Esophagus muscularis mucosa (tissue), 4 donors: ENCODE data around the gene SLCO3A1. TPM values are rescaled to one million over a fixed set of nuclear protein-coding genes. Genes with fewer than 3 reads are reported as not detected.

Source experiments
- DNase-seq: peaks from one replicate; pipeline ENCODE4 v3.0.0-alpha.2; 2017; ENCODE audit errors: extremely low spot score
- H3K27ac ChIP-seq, 4 donors: fragments of 200-600 bp; sonication (generic); replicated peaks in 1 of 4; 1 replicate in 3 of 4; 2 replicates in 1 of 4; pipeline ENCODE4 v1.5.1; 2016 to 2019; ENCODE audit warnings: mild to moderate bottlenecking in 1 of 4
- H3K27me3 ChIP-seq, 4 donors: fragments of 200-600 bp; sonication (generic); one replicate each; pipeline versions ENCODE4 v1.5.1 to v1.6.0; 2016 to 2019
- H3K36me3 ChIP-seq, 4 donors: fragments of 200-600 bp; sonication (generic); one replicate each; pipeline ENCODE4 v1.5.1; 2016 to 2019
- H3K4me1 ChIP-seq, 4 donors: fragments of 200-600 bp; sonication (generic); one replicate each; pipeline ENCODE4 v1.5.1; 2016 to 2019
- H3K4me3 ChIP-seq, 4 donors: fragments of 200-600 bp; sonication (generic); 1 replicate in 2 of 4; 2 replicates in 2 of 4; pipeline ENCODE4 v1.5.1; 2016 to 2019; ENCODE audit warnings: mild to moderate bottlenecking in 4 of 4, moderate library complexity in 1 of 4
- H3K9me3 ChIP-seq, 4 donors: fragments of 200-600 bp; sonication (generic); 1 replicate in 3 of 4; 2 replicates in 1 of 4; pipeline ENCODE4 v1.5.1; 2016 to 2019
- EP300 ChIP-seq: sonication (generic); formaldehyde crosslinking; IDR thresholded peaks from one replicate; pipeline ENCODE4 v1.6.1; 2017; ENCODE audit warnings: antibody characterized with exemption
- POLR2A ChIP-seq: fragments of 450-650 bp; IDR thresholded peaks from one replicate; pipeline ENCODE4 v1.6.1; 2017; ENCODE audit warnings: antibody characterized with exemption, moderate library complexity, mild to moderate bottlenecking, low read depth
- POLR2AphosphoS5 ChIP-seq, 2 donors: sonication (generic); formaldehyde crosslinking; IDR thresholded peaks; one replicate each; pipeline ENCODE4 v1.6.1; 2017; ENCODE audit warnings: antibody characterized with exemption in 2 of 2
- WGBS: methylation state at CpG from one replicate; pipeline ENCODE4 v1.1.5; 2018; 5-methylcytosine and 5-hydroxymethylcytosine counted together
- intact Hi-C: fragments of 100-400 bp; cut with DNase I; formaldehyde crosslinking; loops from one replicate; pipeline ENCODE4 v1.15.1; 2023
- total RNA-seq, 4 donors: library from RNA; depleted of rRNA; stranded (reverse); fragments of >200 nt; gene quantifications; one replicate each; pipeline versions ENCODE4 v1.1.0 to v1.2.1, GENCODE V29; 2016
- TF ChIP-seq, protein P1 (sequence below), 3 experiments: fragments of 200-600 bp in 2 of 3; fragments of 450-650 bp in 1 of 3; sonication (generic) in 2 of 3; IDR thresholded peaks; one replicate each; pipeline ENCODE4 v1.5.1; 2017 to 2019; ENCODE audit warnings: antibody characterized with exemption in 3 of 3, mild to moderate bottlenecking in 2 of 3, moderate library complexity in 1 of 3

The SLCO3A1 gene
- total RNA-seq, 4 donors from 2014 or later: 5.6 to 17.5 (median 12.3) TPM

DNA sequence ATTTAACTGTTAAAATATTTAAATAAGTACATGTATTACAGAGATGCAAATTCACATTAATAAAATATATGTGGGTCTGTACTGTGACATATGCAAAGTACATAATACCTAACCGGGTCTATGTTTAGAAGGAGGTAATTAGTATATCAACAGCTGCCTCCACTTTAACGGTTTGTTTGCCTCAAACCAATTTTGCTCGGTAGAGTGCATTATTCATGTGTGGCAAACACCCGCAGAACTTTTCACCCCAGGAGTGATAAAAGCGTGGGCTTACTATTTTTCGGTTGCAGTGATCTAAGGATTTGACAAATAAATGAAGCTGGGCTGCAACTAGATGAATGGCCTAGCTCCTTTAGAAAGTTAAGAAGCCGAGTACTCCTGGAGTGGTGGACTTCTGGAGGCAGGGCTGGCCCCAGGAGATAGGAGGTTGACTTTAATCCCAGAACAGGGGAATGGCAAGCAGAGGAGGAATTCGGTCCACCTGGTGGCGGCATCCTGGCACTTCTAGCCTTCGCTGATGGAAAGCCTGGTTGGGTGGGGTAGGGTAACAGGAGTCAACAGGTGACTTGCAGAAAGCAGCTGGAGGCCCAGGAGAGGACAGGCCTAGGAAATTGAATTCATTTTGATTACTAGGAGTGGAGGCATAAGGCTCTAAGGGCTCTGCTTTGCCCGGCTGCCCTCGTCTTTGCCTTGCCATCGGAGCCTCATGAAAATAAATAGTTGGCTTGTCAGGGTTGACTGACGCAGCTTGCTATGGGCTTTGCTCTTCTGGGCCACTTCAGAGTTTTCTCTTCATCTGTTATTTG, 2.4 kb downstream of the SLCO3A1 start:
- Histone ChIP-seq H3K4me1 (peaks cover 45 to 56% (median 53%) of the 10 kb centered on the region in 4 donors), H3K4me3 (no peak overlapping the region), H3K27ac (peak overlapping the region in 1 of 4 donors; percentile 17), H3K9me3 (no peaks in the 10 kb centered on the region), H3K36me3 (peaks cover 0 to 3% (median 0%) of the 10 kb centered on the region in 4 donors), H3K27me3 (no peaks in the 10 kb centered on the region)
- no peak for TF ChIP-seq EP300
- intact Hi-C loops: no loop called here
- 90% methylated on average over 14 of the region's 14 CpGs for WGBS
- DNase-seq: peak; percentile 21

DNA sequence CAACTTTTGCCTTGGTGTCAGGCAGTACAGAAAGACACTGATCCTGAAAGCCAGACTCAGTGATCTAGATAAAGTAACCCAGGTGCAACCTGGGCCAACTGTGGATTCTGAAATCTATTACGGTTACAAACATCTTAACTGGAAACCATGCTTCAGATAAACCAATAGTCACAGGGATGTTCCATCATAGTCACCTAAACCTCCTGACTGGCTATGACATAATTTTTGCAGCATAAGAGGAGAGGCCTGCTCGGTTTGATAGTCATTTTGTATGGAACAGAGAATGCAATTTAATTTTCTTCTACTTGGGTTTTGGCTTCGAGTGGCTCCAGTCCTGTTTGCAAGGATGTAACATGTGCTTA, 3.7 kb downstream of the SLCO3A1 start:
- Histone ChIP-seq H3K27me3 (no peaks in the 10 kb centered on the region), H3K27ac (no peak overlapping the region), H3K9me3 (no peaks in the 10 kb centered on the region), H3K4me3 (no peak overlapping the region), H3K36me3 (peaks cover 0 to 3% (median 0%) of the 10 kb centered on the region in 4 donors), H3K4me1 (peaks cover 32 to 53% (median 42%) of the 10 kb centered on the region in 4 donors)
- peak; percentile 34 for DNase-seq
- intact Hi-C loops: no loop called here
- 95% methylated on average over 3 of the region's 3 CpGs for WGBS
- no peak for TF ChIP-seq POLR2A
- TF ChIP-seq, protein P1, sequence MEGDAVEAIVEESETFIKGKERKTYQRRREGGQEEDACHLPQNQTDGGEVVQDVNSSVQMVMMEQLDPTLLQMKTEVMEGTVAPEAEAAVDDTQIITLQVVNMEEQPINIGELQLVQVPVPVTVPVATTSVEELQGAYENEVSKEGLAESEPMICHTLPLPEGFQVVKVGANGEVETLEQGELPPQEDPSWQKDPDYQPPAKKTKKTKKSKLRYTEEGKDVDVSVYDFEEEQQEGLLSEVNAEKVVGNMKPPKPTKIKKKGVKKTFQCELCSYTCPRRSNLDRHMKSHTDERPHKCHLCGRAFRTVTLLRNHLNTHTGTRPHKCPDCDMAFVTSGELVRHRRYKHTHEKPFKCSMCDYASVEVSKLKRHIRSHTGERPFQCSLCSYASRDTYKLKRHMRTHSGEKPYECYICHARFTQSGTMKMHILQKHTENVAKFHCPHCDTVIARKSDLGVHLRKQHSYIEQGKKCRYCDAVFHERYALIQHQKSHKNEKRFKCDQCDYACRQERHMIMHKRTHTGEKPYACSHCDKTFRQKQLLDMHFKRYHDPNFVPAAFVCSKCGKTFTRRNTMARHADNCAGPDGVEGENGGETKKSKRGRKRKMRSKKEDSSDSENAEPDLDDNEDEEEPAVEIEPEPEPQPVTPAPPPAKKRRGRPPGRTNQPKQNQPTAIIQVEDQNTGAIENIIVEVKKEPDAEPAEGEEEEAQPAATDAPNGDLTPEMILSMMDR (IDR thresholded peaks at IDR 0.05): no peak
- TF ChIP-seq POLR2AphosphoS5 (IDR thresholded peaks at IDR 0.05): no peak
- no peak for TF ChIP-seq EP300

DNA sequence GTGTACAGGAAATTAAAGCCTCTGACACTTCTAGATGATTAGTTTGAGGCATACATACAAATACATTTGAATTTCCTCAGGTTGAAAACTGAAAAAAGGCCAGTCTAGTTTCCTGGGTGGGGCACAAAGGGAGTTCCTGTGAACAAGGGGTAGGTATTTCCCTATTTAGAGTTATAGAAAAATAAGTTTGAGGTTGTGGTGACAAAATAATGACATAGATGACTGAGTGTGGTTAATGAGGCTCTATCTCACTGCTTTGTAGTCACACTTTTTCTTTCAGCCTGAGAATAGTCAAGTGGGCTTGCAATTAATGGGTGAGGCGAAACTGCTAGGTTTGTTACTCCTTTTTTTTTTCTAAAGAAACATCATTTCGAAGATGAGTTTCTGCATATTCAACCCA, 4.3 kb downstream of the SLCO3A1 start:
- no peaks in the 10 kb centered on the region for H3K27me3 ChIP-seq
- no peak for DNase-seq
- H3K9me3 ChIP-seq: no peaks in the 10 kb centered on the region
- 72% methylated on average over 2 of the region's 2 CpGs for WGBS
- peaks cover 0 to 3% (median 0%) of the 10 kb centered on the region in 4 donors for H3K36me3 ChIP-seq
- no peak overlapping the region for H3K27ac ChIP-seq
- H3K4me1 ChIP-seq: peaks cover 33 to 53% (median 40%) of the 10 kb centered on the region in 4 donors
- TF ChIP-seq EP300: no peak
- no peak for TF ChIP-seq POLR2AphosphoS5 (IDR thresholded peaks at IDR 0.05)
- TF ChIP-seq, protein P1 (IDR thresholded peaks at IDR 0.05): no peak
- no peak for TF ChIP-seq POLR2A
- H3K4me3 ChIP-seq: no peak overlapping the region
- intact Hi-C loops: no loop called here

DNA sequence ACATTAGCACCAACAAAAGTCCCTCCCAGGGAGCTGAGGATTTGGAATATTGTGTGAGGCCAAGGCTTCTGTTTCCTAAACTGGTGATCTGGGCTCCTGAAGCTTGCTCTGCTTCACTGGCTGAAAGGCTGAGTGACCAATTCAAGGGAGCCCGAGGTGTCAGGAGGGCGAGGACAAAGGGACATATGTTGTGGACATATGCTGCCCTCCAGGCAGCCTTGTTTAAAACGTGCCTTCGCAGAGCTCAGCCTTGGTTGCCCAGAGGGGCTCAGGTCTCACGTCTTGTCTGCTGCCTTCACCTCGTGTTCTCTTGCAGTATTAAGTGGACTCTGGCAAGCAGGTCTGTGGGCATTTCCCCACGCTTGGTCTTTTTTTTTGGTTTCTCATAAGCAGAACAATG, 7.0 kb downstream of the SLCO3A1 start:
- peaks cover 42 to 65% (median 56%) of the 10 kb centered on the region in 4 donors for H3K4me1 ChIP-seq
- intact Hi-C loops: no loop called here
- WGBS: 98% methylated on average over 7 of the region's 7 CpGs

DNA sequence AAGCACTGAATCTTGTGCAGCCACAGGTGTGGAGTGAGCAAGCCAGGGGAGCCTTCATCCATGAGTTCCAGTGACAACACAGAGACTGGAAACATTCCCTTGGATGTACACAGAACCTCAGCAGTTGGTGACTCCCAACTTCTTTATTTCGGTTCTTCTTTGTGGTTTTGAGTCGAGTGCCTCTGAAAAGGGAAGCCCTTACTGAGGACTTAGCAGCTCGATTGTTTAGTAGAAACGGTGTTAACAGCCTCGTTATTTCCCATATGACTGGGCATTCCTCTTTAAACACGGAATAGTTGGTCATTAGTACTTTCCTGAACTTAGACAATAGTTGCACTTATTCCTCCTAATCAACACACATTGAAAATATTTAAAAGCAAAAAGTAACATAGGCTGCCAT, 7.7 kb downstream of the SLCO3A1 start:
- H3K36me3 ChIP-seq: peaks cover 0 to 3% (median 0%) of the 10 kb centered on the region in 4 donors
- DNase-seq: no peak
- no peak overlapping the region for H3K4me3 ChIP-seq
- H3K4me1 ChIP-seq: peaks cover 42 to 65% (median 57%) of the 10 kb centered on the region in 4 donors
- no peaks in the 10 kb centered on the region for H3K9me3 ChIP-seq
- intact Hi-C loops: no loop called here
- H3K27ac ChIP-seq: no peak overlapping the region
- WGBS: 74% methylated on average over 6 of the region's 6 CpGs
- TF ChIP-seq EP300 (no peak), POLR2AphosphoS5 (IDR thresholded peaks at IDR 0.05) (no peak), POLR2A (no peak)
- TF ChIP-seq, protein P1 (IDR thresholded peaks at IDR 0.05): no peak
- H3K27me3 ChIP-seq: no peaks in the 10 kb centered on the region

More for the DNA sequence above, 7.0 kb downstream of the SLCO3A1 start:
- no peaks in the 10 kb centered on the region for H3K27me3 ChIP-seq
- TF ChIP-seq, protein P1 (IDR thresholded peaks at IDR 0.05): no peak
- TF ChIP-seq EP300 (no peak), POLR2AphosphoS5 (IDR thresholded peaks at IDR 0.05) (no peak), POLR2A (no peak)
- H3K9me3 ChIP-seq: no peaks in the 10 kb centered on the region
- DNase-seq: peak; percentile 68
- peaks cover 0 to 3% (median 0%) of the 10 kb centered on the region in 4 donors for H3K36me3 ChIP-seq
- no peak overlapping the region for H3K4me3 ChIP-seq
- H3K27ac ChIP-seq: no peak overlapping the region
